Measurements from ENCODE around the gene ERAL1. TPM values are rescaled to one million over a fixed set of nuclear protein-coding genes. Genes with fewer than 3 reads are reported as not detected.

The ERAL1 gene
- total and polyA plus RNA-seq, 10 donors, result 28.4 to 51.9 (median 38.7) TPM

GRCh38 chr17:28908640-28909167, 53.9 kb downstream of the ERAL1 start:
- no peaks in the 10 kb centered on the region for H3K27me3 ChIP-seq (replicated peaks in 1 of 7)
- H3K4me3 ChIP-seq, result no peak overlapping the region
- no peak for DNase-seq
- 69 to 90% (median 85%) methylated on average over 6 of the region's 6 CpGs for WGBS, 5 donors
- peak overlapping the region in 2 of 8 donors; percentile 10 to 32 for H3K27ac ChIP-seq
- peaks cover 5 to 89% (median 83%) of the 10 kb centered on the region in 6 donors for H3K36me3 ChIP-seq
- TF ChIP-seq POLR2AphosphoS5 (IDR thresholded peaks at IDR 0.05) (no peak), CTCF (IDR thresholded peaks at IDR 0.05 in 8 of 11, conservative IDR thresholded peaks at IDR 0.05 in 3 of 11) (no peak)
- intact Hi-C loops (cut with DNase I; ENCODE audit: low total_unique reads), result loop anchor here (10.0 kb wide), 1 partner anchor 54 kb away; the partner anchor contains the start of gene ERAL1
- H3K4me1 ChIP-seq, result peaks cover 0 to 22% (median 16%) of the 10 kb centered on the region in 6 donors
- H3K9me3 ChIP-seq, result no peaks in the 10 kb centered on the region

GRCh38 chr17:28910534-28910933, 55.7 kb downstream of the ERAL1 start:
- H3K9me3 ChIP-seq, result no peaks in the 10 kb centered on the region
- no peak for DNase-seq
- H3K4me1 ChIP-seq, result peaks cover 0 to 7% (median 2%) of the 10 kb centered on the region in 6 donors
- intact Hi-C loops (cut with DNase I; ENCODE audit: low total_unique reads), result loop anchor here (10.0 kb wide), 1 partner anchor 146 kb away; no protein-coding TSS in a partner anchor
- WGBS, 5 donors, result 91 to 100% (median 96%) methylated on average over 1 of the region's 1 CpG
- no peak for TF ChIP-seq POLR2A (IDR thresholded peaks at IDR 0.05)
- TF ChIP-seq CTCF (IDR thresholded peaks at IDR 0.05 in 8 of 11, conservative IDR thresholded peaks at IDR 0.05 in 3 of 11), result no peak
- no peak for TF ChIP-seq POLR2AphosphoS5 (IDR thresholded peaks at IDR 0.05)
- no peak overlapping the region for H3K27ac ChIP-seq
- no peaks in the 10 kb centered on the region for H3K27me3 ChIP-seq (replicated peaks in 1 of 7)
- H3K4me3 ChIP-seq, result no peak overlapping the region
- peaks cover 5 to 100% (median 99%) of the 10 kb centered on the region in 6 donors for H3K36me3 ChIP-seq

Small RNA genes within 50 kb of the gene (microRNA-seq; reads per million reads assigned to microRNA genes)
- 0 reads per million in 3 donors for gene MIR451B

Small RNA genes within 50 kb of the gene (small RNA-seq; reads per million reads assigned to genes)
- 0 reads per million in 4 donors for gene RF00019

Other genes starting within 250 kb of the ERAL1 start
- gene RSKR, start 240.8 kb upstream of the ERAL1 start, total RNA-seq, result 10 to 100 TPM; 11.6 to 30.9 (median 19.3) TPM
- gene RSKR, start 240.8 kb upstream of the ERAL1 start, polyA plus RNA-seq, result 1 to 10 TPM; 2.1 to 4.5 (median 2.8) TPM
- 100 to 1,000 TPM; 143 to 193 (median 149) TPM for gene BLTP2, start 209.9 kb upstream of the ERAL1 start, total RNA-seq
- 10 to 100 TPM; 11.8 to 25.2 (median 14.6) TPM for gene BLTP2, start 209.9 kb upstream of the ERAL1 start, polyA plus RNA-seq
- 10 to 100 TPM; 43.1 to 54.5 (median 48.7) TPM for gene SDF2, start 193.1 kb upstream of the ERAL1 start, total RNA-seq
- gene SDF2, start 193.1 kb upstream of the ERAL1 start, polyA plus RNA-seq, result 10 to 100 TPM; 28.7 to 38.3 (median 35.2) TPM
- 10 to 100 TPM; 68.5 to 91.2 (median 78.7) TPM for gene SUPT6H, start 192.8 kb upstream of the ERAL1 start, total RNA-seq
- 10 to 100 TPM; 11.6 to 29.7 (median 24.0) TPM for gene SUPT6H, start 192.8 kb upstream of the ERAL1 start, polyA plus RNA-seq
- 1 to 10 TPM; 4.3 to 8.5 (median 6.6) TPM for gene PROCA1, start 143.1 kb upstream of the ERAL1 start, total RNA-seq
- gene PROCA1, start 143.1 kb upstream of the ERAL1 start, polyA plus RNA-seq, result 10 to 100 TPM in 2 of 3 donors, 1 to 10 TPM in 1; 6.0 to 14.5 (median 12.8) TPM
- 100 to 1,000 TPM in 1 of 7 donors, 10 to 100 TPM in 6; 31.4 to 111 (median 49.4) TPM for gene RAB34, start 137.1 kb upstream of the ERAL1 start, total RNA-seq
- 10 to 100 TPM; 45.6 to 59.5 (median 56.6) TPM for gene RAB34, start 137.1 kb upstream of the ERAL1 start, polyA plus RNA-seq
- gene RPL23A, start 135.0 kb upstream of the ERAL1 start, total RNA-seq, result 1,000 to 10,000 TPM in 4 of 7 donors, 100 to 1,000 TPM in 3; 571 to 2,010 (median 1,472) TPM
- 1,000 to 10,000 TPM; 2,562 to 3,144 (median 3,044) TPM for gene RPL23A, start 135.0 kb upstream of the ERAL1 start, polyA plus RNA-seq
- gene TLCD1, start 128.8 kb upstream of the ERAL1 start, total RNA-seq, result 1 to 10 TPM in 5 of 7 donors, under 1 TPM in 1, not detected in 1; 0.97 to 2.6 (median 2.0) TPM
- gene TLCD1, start 128.8 kb upstream of the ERAL1 start, polyA plus RNA-seq, result 1 to 10 TPM; 2.3 to 3.5 (median 2.4) TPM
- gene NEK8, start 126.2 kb upstream of the ERAL1 start, total RNA-seq, result 10 to 100 TPM in 6 of 7 donors, 1 to 10 TPM in 1; 8.9 to 17.6 (median 12.8) TPM
- 10 to 100 TPM in 1 of 3 donors, 1 to 10 TPM in 2; 7.3 to 14.3 (median 7.7) TPM for gene NEK8, start 126.2 kb upstream of the ERAL1 start, polyA plus RNA-seq
- 10 to 100 TPM; 19.8 to 75.5 (median 32.7) TPM for gene TRAF4, start 111.0 kb upstream of the ERAL1 start, total RNA-seq
- 10 to 100 TPM; 24.8 to 38.1 (median 35.6) TPM for gene TRAF4, start 111.0 kb upstream of the ERAL1 start, polyA plus RNA-seq
- gene FAM222B, start 12.2 kb upstream of the ERAL1 start, total RNA-seq, result 10 to 100 TPM; 11.6 to 23.6 (median 17.5) TPM
- gene FAM222B, start 12.2 kb upstream of the ERAL1 start, polyA plus RNA-seq, result 1 to 10 TPM; 2.9 to 5.3 (median 3.0) TPM
- 100 to 1,000 TPM; 133 to 259 (median 202) TPM for gene FLOT2, start 42.7 kb downstream of the ERAL1 start, total RNA-seq
- gene FLOT2, start 42.7 kb downstream of the ERAL1 start, polyA plus RNA-seq, result 100 to 1,000 TPM in 1 of 3 donors, 10 to 100 TPM in 2; 80.8 to 119 (median 92.8) TPM
- gene DHRS13, start 48.1 kb downstream of the ERAL1 start, total RNA-seq, result 10 to 100 TPM; 14.7 to 51.2 (median 21.2) TPM
- gene DHRS13, start 48.1 kb downstream of the ERAL1 start, polyA plus RNA-seq, result 10 to 100 TPM; 12.2 to 12.6 (median 12.6) TPM
- 100 to 1,000 TPM in 2 of 7 donors, 10 to 100 TPM in 5; 65.9 to 118 (median 84.9) TPM for gene PHF12, start 96.5 kb downstream of the ERAL1 start, total RNA-seq
- gene PHF12, start 96.5 kb downstream of the ERAL1 start, polyA plus RNA-seq, result 10 to 100 TPM; 16.2 to 22.0 (median 20.0) TPM
- under 1 TPM in 1 of 7 donors, not detected in 6; 0.88 TPM for gene SEZ6, start 151.0 kb downstream of the ERAL1 start, total RNA-seq
- not detected for gene SEZ6, start 151.0 kb downstream of the ERAL1 start, polyA plus RNA-seq
- gene PIPOX, start 188.1 kb downstream of the ERAL1 start, total RNA-seq, result 1 to 10 TPM; 3.0 to 8.3 (median 5.5) TPM
- gene PIPOX, start 188.1 kb downstream of the ERAL1 start, polyA plus RNA-seq, result under 1 TPM; 0.64 to 0.80 (median 0.74) TPM